Measurements from ENCODE around the gene HAUS7.

DNA sequence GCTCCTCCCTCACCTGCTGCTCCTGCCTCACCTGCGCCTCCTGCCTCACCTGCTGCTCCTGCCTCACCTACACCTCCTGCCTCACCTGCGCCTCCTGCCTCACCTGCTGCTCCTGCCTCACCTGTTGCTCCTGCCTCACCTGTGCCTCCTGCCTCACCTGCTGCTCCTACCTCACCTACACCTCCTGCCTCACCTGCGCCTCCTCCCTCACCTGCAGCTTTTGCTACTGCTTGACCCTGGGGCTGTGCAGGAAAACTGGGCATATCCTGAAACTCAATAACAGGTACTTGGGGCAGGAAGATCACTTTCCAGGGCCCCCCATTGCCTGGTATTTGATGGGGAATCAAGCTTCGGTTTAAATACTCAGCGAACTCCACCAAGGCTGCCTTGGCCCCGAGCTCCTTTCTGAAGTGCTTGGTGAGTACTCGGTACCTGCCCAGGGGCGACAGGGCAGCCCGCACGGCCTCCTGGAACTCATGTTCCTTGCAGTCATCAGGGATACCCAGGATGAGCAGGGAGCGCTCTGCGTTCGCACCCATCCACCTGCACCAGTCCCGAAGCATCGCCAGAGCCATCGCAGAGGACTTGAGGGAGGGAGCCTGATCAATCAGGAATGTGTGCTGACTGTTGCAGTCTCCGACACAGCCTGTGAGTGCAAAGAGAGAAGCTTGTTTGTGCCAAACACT lies 72.0 kb downstream of the HAUS7 start:
- TF ChIP-seq EZH2 (IDR thresholded peaks at IDR 0.05; ENCODE audit: low read length), result no peak
- TF ChIP-seq, protein P1, sequence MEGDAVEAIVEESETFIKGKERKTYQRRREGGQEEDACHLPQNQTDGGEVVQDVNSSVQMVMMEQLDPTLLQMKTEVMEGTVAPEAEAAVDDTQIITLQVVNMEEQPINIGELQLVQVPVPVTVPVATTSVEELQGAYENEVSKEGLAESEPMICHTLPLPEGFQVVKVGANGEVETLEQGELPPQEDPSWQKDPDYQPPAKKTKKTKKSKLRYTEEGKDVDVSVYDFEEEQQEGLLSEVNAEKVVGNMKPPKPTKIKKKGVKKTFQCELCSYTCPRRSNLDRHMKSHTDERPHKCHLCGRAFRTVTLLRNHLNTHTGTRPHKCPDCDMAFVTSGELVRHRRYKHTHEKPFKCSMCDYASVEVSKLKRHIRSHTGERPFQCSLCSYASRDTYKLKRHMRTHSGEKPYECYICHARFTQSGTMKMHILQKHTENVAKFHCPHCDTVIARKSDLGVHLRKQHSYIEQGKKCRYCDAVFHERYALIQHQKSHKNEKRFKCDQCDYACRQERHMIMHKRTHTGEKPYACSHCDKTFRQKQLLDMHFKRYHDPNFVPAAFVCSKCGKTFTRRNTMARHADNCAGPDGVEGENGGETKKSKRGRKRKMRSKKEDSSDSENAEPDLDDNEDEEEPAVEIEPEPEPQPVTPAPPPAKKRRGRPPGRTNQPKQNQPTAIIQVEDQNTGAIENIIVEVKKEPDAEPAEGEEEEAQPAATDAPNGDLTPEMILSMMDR (optimal IDR thresholded peaks at IDR 0.05 in 1 of 3, IDR thresholded peaks at IDR 0.05 in 1 of 3, conservative IDR thresholded peaks at IDR 0.05 in 1 of 3; ENCODE audit: extremely low read depth in 1 of 3, insufficient read depth in 2 of 3, low read length in 3 of 3), result no peak

Data from keratinocyte (primary cell).